Measurements from ENCODE around the gene PAK6. TPM values are rescaled to one million over a fixed set of nuclear protein-coding genes. Genes with fewer than 3 reads are reported as not detected.

Gene PAK6
- total RNA-seq, 1 experiment from 2014 or later, result not detected

GRCh38 chr15:40251486-40252140 is 12.8 kb downstream of the PAK6 start:
- in situ Hi-C loops (cut with HindIII; ENCODE audit: low pct_unique_long_range_greater_than_20kb, low sequenced_read_pairs), result no loop called here
- DNase-seq (ENCODE audit: low read depth, low spot score), result no peak

GRCh38 chr15:40252141-40252437 is 13.2 kb downstream of the PAK6 start:
- in situ Hi-C loops (cut with HindIII; ENCODE audit: low pct_unique_long_range_greater_than_20kb, low sequenced_read_pairs), result no loop called here
- DNase-seq (ENCODE audit: low read depth, low spot score), result no peak

- in situ Hi-C loops (cut with HindIII; ENCODE audit: low pct_unique_long_range_greater_than_20kb, low sequenced_read_pairs), result no loop called here
- no peak for DNase-seq (ENCODE audit: low read depth, low spot score)
These were observed 13.7 kb downstream of the PAK6 start for GRCh38 chr15:40252438-40253166.

GRCh38 chr15:40253167-40253790 is 14.4 kb downstream of the PAK6 start:
- DNase-seq (ENCODE audit: low read depth, low spot score), result no peak
- in situ Hi-C loops (cut with HindIII; ENCODE audit: low pct_unique_long_range_greater_than_20kb, low sequenced_read_pairs), result no loop called here

GRCh38 chr15:40254452-40254851 is 15.6 kb downstream of the PAK6 start:
- DNase-seq (ENCODE audit: low read depth, low spot score), result no peak
- in situ Hi-C loops (cut with HindIII; ENCODE audit: low pct_unique_long_range_greater_than_20kb, low sequenced_read_pairs), result no loop called here

- in situ Hi-C loops (cut with HindIII; ENCODE audit: low pct_unique_long_range_greater_than_20kb, low sequenced_read_pairs), result no loop called here
- DNase-seq (ENCODE audit: low read depth, low spot score), result no peak
These were observed 16.2 kb downstream of the PAK6 start for GRCh38 chr15:40255033-40255432.

GRCh38 chr15:40256638-40257235 is 17.9 kb downstream of the PAK6 start:
- in situ Hi-C loops (cut with HindIII; ENCODE audit: low pct_unique_long_range_greater_than_20kb, low sequenced_read_pairs), result no loop called here
- DNase-seq (ENCODE audit: low read depth, low spot score), result peak; percentile 17

GRCh38 chr15:40257656-40258450 is 19.0 kb downstream of the PAK6 start:
- in situ Hi-C loops (cut with HindIII; ENCODE audit: low pct_unique_long_range_greater_than_20kb, low sequenced_read_pairs), result no loop called here
- no peak for DNase-seq (ENCODE audit: low read depth, low spot score)

GRCh38 chr15:40258544-40258943 is 19.7 kb downstream of the PAK6 start:
- in situ Hi-C loops (cut with HindIII; ENCODE audit: low pct_unique_long_range_greater_than_20kb, low sequenced_read_pairs), result no loop called here
- DNase-seq (ENCODE audit: low read depth, low spot score), result no peak

GRCh38 chr15:40259021-40259420 is 20.2 kb downstream of the PAK6 start:
- DNase-seq (ENCODE audit: low read depth, low spot score), result no peak
- in situ Hi-C loops (cut with HindIII; ENCODE audit: low pct_unique_long_range_greater_than_20kb, low sequenced_read_pairs), result no loop called here

- in situ Hi-C loops (cut with HindIII; ENCODE audit: low pct_unique_long_range_greater_than_20kb, low sequenced_read_pairs), result no loop called here
- DNase-seq (ENCODE audit: low read depth, low spot score), result no peak
These were observed 24.3 kb downstream of the PAK6 start for GRCh38 chr15:40263024-40263754.

- no peak for DNase-seq (ENCODE audit: low read depth, low spot score)
- in situ Hi-C loops (cut with HindIII; ENCODE audit: low pct_unique_long_range_greater_than_20kb, low sequenced_read_pairs), result no loop called here
These were observed 25.7 kb downstream of the PAK6 start for GRCh38 chr15:40264321-40265153.

GRCh38 chr15:40265355-40265754 is 26.5 kb downstream of the PAK6 start:
- no peak for DNase-seq (ENCODE audit: low read depth, low spot score)
- in situ Hi-C loops (cut with HindIII; ENCODE audit: low pct_unique_long_range_greater_than_20kb, low sequenced_read_pairs), result no loop called here

GRCh38 chr15:40265875-40266274 is 27.0 kb downstream of the PAK6 start:
- no peak for DNase-seq (ENCODE audit: low read depth, low spot score)
- in situ Hi-C loops (cut with HindIII; ENCODE audit: low pct_unique_long_range_greater_than_20kb, low sequenced_read_pairs), result no loop called here

- in situ Hi-C loops (cut with HindIII; ENCODE audit: low pct_unique_long_range_greater_than_20kb, low sequenced_read_pairs), result no loop called here
- peak; percentile 78 for DNase-seq (ENCODE audit: low read depth, low spot score)
These were observed 28.0 kb downstream of the PAK6 start for GRCh38 chr15:40266828-40267304.

- in situ Hi-C loops (cut with HindIII; ENCODE audit: low pct_unique_long_range_greater_than_20kb, low sequenced_read_pairs), result no loop called here
- no peak for DNase-seq (ENCODE audit: low read depth, low spot score)
These were observed 28.8 kb downstream of the PAK6 start for GRCh38 chr15:40267670-40268069.

Data from SK-MEL-5 (cell line).